ENCODE results near the gene ZCCHC7.

Gene ZCCHC7

GRCh38 chr9:37342895-37343294, 222.5 kb downstream of the ZCCHC7 start:
- no peak for DNase-seq

DNA sequence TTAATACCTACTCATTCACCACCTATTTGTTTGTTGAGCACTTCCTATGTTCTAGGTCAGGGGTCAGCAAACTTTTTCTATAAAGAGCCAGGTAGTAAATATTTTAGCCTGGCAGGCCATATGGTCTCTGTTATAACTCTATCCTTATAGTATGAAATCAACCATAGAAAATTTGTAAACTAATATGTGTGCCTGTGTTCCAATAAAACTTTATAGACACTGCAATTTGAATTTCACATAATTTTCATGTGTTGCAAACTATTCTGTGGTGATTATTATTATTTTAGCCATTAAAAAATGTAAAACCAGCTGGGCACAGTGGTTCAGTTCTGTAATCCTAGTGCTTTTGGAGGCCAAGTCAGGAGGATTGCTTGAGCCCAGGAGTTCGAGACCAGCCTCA, 223.3 kb downstream of the ZCCHC7 start:
- DNase-seq: no peak

GRCh38 chr9:37345038-37345437, 224.7 kb downstream of the ZCCHC7 start:
- DNase-seq: no peak

- DNase-seq: no peak
These were observed 228.5 kb downstream of the ZCCHC7 start for GRCh38 chr9:37348917-37349316.

- DNase-seq: no peak
These were observed 230.3 kb downstream of the ZCCHC7 start for GRCh38 chr9:37350486-37351190.

- DNase-seq: no peak
These were observed 233.4 kb downstream of the ZCCHC7 start for GRCh38 chr9:37353791-37354190.

GRCh38 chr9:37362430-37362829, 242.1 kb downstream of the ZCCHC7 start:
- no peak for DNase-seq

DNA sequence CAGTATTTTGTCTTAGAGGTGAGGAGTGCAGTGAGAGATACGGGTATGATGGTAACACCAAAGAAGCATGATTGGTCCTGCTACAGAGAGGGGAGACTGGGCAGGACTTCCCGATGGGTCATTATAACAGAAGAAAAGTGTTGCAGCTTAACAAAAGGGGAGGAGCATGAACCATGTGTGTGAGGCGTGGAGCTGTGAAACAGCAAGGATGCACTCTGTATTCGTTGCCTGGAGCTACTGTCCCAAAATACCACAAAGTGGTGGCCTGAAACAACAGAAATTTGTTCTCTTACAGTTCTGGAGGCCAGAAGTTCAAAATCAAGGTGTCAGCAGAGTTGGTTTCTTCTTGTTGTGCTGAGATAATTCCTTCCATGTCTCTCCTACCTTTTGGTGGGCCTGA, 242.8 kb downstream of the ZCCHC7 start:
- DNase-seq: no peak

GRCh38 chr9:37364136-37364535, 243.8 kb downstream of the ZCCHC7 start:
- no peak for DNase-seq

DNA sequence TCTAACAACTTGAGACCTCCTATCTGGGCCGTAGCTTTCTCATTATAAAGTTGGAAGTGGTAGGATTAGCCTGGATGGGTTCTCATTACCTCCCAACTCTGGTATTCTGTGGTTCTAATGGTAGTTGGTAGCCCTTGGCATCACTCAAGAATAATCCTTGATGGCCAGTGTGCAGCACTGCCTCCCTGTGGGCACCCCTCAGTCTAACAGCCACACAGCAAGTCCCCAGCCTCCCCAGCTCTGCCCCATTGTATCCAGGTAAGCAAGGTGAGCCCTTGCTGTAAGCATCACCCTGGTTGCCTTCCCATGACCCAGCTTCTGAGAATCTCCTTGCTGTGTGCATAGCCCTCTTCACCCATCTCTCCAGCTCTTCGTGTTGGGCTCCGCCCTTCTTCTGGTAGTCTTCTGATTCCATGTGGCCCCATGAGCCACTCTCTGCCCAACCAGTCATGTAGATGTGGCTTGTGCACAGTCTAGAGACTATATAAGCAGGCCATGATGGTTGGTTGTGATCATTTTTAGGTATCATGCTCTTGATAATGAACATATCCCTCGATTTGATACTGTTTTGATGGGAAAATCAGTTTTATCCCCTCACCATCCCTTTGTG, 244.5 kb downstream of the ZCCHC7 start:
- peak in 1 of 2 donors; percentile 14 for DNase-seq

GRCh38 chr9:37369671-37370070, 249.3 kb downstream of the ZCCHC7 start:
- peak in 1 of 2 donors; percentile 37 for DNase-seq

DNA sequence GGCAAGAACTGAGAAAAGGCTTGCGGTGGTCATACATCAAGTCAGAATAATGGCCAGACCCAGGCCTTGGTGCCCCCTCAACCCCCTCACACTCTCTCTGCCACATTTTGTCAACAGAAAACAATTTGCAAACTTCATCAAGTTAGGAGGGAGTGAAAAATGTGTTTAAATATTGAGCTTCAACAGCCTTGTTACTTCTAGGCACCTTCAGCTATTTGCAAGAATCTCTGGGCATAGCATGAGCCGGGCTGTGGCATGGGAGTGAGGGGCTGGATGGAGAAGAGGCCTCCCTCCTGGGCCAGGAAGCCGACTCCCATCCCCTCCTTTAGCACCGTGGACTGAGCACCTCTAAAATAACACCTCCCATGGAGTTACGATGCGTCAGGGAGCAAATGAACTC, 249.9 kb downstream of the ZCCHC7 start:
- DNase-seq: no peak

GRCh38 chr9:37370968-37371563, 250.7 kb downstream of the ZCCHC7 start:
- DNase-seq: peak in 1 of 2 donors; percentile 42

- no peak for DNase-seq
These were observed 251.4 kb downstream of the ZCCHC7 start for GRCh38 chr9:37371565-37372464.

- DNase-seq: no peak
These were observed 252.5 kb downstream of the ZCCHC7 start for GRCh38 chr9:37372839-37373238.

- no peak for DNase-seq
These were observed 253.2 kb downstream of the ZCCHC7 start for GRCh38 chr9:37373621-37374020.

- peak in 1 of 2 donors; percentile 81 for DNase-seq
These were observed 254.5 kb downstream of the ZCCHC7 start for GRCh38 chr9:37374892-37375291.

DNA sequence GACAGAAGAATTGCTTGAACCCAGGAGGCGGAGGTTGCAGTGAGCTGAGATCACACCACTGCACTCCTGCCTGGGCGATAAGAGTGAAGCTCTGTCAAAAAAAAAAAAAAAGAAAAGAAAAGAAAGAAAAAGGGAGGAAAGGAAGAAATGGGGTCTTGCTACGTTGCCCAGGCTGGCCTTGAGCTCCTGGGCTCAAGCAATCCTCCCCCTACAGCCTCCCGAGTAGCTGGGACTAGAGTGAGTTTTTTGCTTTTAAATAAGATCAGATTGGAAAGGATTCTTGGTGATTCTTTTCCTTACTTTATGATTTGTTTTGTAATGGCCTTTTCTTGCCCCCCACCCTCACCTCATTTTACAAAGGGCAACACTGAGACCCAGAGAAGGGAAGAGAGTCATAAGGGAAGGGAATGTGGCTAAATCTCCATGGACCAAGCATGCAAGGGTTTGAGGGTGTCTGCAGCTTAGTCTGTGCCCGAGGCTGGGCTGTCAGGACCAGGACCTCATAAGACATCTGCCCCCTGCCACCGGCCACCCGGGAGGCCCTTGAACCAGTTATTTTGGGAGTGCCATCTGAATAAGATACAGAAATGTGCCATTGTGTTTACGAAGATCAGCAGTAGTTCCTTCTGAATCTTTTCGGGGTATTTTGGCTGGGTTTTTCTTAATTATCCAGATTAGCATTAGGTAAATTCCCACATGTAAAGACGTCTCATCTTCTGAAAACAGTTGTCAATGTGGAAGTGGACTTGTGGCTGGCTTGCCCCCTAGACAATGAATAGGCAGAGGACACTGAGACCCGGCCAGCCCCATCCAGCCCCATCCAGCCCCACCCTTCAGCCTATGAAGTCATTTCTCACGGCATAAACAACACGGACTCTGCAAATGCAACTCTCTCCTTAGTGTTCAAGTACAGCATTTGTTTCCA, 257.6 kb downstream of the ZCCHC7 start:
- DNase-seq: no peak

GRCh38 chr9:37378613-37379004, 258.2 kb downstream of the ZCCHC7 start:
- no peak for DNase-seq

DNA sequence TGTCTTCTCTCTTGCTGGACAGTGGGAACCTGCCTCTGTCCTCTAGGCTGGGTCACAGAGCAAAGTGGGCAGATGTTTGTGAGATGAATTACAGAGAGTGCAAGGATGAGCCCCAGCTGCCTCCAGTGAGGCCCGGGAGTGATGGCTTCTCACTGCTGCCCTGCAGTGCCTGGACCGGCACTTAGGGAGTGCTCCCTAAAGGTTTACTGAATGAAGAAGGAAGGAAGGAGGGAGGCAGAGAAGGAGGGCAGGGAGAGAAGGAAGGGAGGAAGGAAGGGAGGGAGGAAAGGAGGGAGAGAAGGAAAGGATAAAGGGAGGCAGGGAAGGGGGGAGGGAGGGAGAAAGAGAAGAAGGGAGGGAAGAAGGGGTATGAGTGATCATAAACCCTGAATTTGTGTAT, 259.5 kb downstream of the ZCCHC7 start:
- DNase-seq: no peak

DNA sequence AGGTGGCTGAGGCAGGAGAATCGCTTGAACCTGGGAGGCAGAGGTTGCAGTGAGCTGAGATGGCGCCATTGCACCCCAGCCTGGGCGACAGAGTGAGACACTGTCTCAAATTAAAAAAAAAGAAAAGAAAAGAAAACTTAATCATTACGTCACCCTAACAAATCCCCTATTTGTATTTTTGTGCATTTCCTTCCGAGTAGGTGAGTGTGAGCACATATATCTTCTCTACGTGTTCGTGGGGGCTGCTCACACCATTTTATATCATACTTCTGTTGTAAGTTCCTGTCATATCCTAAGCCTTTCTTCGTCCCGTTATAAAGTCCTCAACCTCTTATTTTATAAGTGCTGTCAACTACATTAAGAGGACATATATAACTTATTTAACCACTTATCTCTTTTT, 260.2 kb downstream of the ZCCHC7 start:
- DNase-seq: no peak

DNA sequence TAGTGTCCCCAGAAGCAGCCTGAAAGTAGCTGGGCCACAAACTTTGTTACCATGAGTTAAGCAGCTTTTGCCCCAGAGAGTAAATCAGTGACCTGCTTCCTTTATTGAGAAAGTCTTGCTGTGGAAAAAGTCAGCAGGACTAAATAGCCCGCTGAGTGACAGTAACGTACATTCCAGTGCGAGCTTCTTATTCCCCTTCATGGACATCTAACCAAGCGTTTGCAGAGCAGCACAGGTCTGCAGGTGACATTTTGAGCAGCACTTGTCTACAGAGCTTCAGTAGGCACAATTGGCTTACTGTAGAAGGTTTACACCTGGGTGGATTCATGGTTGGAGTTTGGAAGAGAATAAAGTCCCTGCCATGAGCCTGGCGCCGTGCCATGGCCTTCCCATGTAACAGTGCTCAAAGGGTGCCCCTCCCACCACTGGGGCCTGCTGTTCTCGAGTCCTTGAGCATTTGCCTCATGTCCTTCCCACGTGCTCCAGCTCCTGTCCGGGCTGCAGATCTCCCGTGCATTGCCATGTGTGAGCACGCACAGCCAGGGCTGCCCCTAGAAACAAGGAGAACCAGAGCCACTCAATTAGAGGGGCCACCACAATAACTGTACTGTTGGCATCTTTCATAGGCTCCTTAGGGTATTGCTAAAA, 260.8 kb downstream of the ZCCHC7 start:
- DNase-seq: no peak
